Glutamatergic neuron (in vitro differentiated cells): ENCODE results near the gene MAP3K5. TPM values are rescaled to one million over a fixed set of nuclear protein-coding genes. Genes with fewer than 3 reads are reported as not detected.

Source experiments
- DNase-seq: peaks from one replicate; pipeline ENCODE4 v3.0.0; 2022
- H3K27ac Mint-ChIP-seq: one replicate; pipeline ENCODE4 v1.8.0; 2020; ENCODE audit warnings: mild to moderate bottlenecking, mixed read lengths, inconsistent platforms; ENCODE audit not compliant: unreplicated experiment
- H3K27me3 Mint-ChIP-seq: one replicate; pipeline ENCODE4 v1.8.0; 2020; ENCODE audit warnings: mild to moderate bottlenecking, moderate library complexity, mixed read lengths, inconsistent platforms; ENCODE audit not compliant: unreplicated experiment
- H3K36me3 Mint-ChIP-seq: one replicate; pipeline ENCODE4 v1.8.0; 2020; ENCODE audit warnings: mild to moderate bottlenecking, mixed read lengths, inconsistent platforms; ENCODE audit not compliant: unreplicated experiment
- H3K4me1 Mint-ChIP-seq: one replicate; pipeline ENCODE4 v1.8.0; 2020; ENCODE audit warnings: mild to moderate bottlenecking, low read depth, mixed read lengths, inconsistent platforms; ENCODE audit not compliant: unreplicated experiment
- H3K4me3 Mint-ChIP-seq: one replicate; pipeline ENCODE4 v1.8.0; 2020; ENCODE audit warnings: mild to moderate bottlenecking, mixed read lengths, inconsistent platforms; ENCODE audit not compliant: unreplicated experiment
- H3K9me3 Mint-ChIP-seq: one replicate; pipeline ENCODE4 v1.8.0; 2020; ENCODE audit warnings: mild to moderate bottlenecking, moderate library complexity, mixed read lengths, inconsistent platforms; ENCODE audit not compliant: unreplicated experiment
- total RNA-seq: library from RNA; stranded (reverse); fragmentation: NEBNext Ultra II Directional; extraction: Animal tissue kit (Norgen Biotek cat#: 25700); gene quantifications from one replicate; pipeline ENCODE4 v1.2.1, GENCODE V29; 2021; ENCODE audit not compliant: unreplicated experiment
- TF ChIP-seq, protein P1 (sequence below): fragments of 200-600 bp; sonication (generic); IDR thresholded peaks from one replicate; pipeline ENCODE4 v1.5.0; 2021; ENCODE audit not compliant: partially characterized antibody, unreplicated experiment

Gene MAP3K5
- total RNA-seq, 1 donor from 2014 or later: 0.66 TPM

DNA sequence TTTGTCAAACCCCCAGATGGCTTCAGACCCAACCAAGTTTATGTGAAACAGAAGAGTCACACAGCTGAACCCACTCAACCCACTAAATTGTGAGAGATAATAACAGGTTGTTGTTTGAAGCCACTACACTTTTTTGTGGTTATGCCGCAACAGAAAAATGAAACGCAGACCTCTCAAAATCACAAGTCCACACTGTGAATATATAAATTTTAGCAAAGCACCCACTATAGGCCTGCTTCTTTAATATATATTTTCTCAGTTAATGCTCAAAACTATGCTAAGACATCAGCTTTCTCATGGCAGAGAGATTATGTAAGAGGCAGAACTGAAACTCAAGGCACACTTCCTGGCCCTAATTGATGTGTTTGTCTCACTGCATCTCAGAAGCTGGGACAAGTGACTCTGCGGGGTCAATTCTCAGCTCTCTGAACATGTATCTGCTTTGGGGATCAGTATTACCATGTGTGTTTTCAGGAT, 27.7 kb downstream of the MAP3K5 start:
- H3K4me1 Mint-ChIP-seq: peaks cover 16% of the 10 kb centered on the region
- H3K9me3 Mint-ChIP-seq: peaks cover 1% of the 10 kb centered on the region
- H3K27ac Mint-ChIP-seq: no peak overlapping the region
- TF ChIP-seq, protein P1, sequence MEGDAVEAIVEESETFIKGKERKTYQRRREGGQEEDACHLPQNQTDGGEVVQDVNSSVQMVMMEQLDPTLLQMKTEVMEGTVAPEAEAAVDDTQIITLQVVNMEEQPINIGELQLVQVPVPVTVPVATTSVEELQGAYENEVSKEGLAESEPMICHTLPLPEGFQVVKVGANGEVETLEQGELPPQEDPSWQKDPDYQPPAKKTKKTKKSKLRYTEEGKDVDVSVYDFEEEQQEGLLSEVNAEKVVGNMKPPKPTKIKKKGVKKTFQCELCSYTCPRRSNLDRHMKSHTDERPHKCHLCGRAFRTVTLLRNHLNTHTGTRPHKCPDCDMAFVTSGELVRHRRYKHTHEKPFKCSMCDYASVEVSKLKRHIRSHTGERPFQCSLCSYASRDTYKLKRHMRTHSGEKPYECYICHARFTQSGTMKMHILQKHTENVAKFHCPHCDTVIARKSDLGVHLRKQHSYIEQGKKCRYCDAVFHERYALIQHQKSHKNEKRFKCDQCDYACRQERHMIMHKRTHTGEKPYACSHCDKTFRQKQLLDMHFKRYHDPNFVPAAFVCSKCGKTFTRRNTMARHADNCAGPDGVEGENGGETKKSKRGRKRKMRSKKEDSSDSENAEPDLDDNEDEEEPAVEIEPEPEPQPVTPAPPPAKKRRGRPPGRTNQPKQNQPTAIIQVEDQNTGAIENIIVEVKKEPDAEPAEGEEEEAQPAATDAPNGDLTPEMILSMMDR: no peak
- no peak overlapping the region for H3K4me3 Mint-ChIP-seq
- H3K36me3 Mint-ChIP-seq: no peaks in the 10 kb centered on the region
- no peak for DNase-seq
- no peaks in the 10 kb centered on the region for H3K27me3 Mint-ChIP-seq

DNA sequence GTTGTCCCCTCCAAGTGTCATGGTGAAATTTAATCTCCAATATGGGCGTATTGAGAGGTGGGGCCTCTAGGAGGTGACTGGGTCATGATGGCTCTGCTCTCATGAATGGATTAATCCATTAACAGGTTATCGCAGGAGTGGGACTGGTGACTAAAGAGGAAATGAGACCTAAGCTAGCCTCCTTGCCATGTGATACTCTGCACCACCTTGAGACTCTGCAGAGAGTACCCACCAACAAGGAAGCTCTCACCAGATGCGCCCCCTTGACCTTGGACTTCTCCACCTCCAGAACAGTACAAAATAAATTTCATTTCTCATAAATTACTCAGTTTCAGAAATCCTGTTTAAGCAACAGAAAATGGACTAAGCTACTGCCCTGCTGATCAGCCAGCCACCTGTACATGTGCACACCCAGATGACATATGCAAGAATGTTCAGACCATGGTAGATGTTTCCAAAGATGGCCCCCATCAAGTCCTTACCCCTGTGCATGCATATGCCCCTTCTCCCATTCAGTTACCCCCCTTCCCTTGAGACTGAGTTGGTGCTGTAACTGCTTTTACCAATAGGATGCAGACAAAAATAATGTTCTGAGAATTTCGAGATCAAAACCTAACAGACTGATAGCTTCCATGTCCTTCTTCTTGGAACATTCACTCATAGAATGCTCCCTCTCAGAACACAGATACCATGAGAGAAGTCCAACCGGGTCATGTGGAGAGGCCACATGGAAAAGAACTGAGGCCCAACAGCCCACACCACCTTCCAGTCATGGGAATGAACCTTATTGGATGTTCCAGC, 28.4 kb downstream of the MAP3K5 start:
- Mint-ChIP-seq H3K4me3 (no peak overlapping the region), H3K27ac (no peak overlapping the region), H3K4me1 (peaks cover 16% of the 10 kb centered on the region), H3K9me3 (peaks cover 1% of the 10 kb centered on the region), H3K36me3 (no peaks in the 10 kb centered on the region), H3K27me3 (no peaks in the 10 kb centered on the region)
- DNase-seq: no peak
- TF ChIP-seq, protein P1: no peak

DNA sequence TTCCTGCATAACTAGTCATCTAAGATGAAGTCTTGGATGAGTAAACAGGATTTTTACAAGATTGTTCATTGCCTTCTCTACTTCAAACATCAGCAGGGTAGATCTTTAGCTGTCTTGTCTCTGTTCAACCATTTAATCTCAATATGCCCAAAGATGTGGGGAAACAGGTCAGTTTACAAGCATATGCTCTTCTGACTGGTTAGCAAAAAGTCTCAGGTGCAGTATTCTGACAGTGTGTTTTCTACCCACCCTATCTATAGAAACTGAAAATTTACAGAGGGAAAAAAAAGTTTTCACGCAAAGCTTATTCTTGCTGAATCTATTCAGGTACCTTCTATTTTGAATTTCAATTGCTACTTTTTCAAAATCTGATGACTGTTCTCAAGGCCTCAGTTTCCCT, 29.0 kb downstream of the MAP3K5 start:
- peaks cover 1% of the 10 kb centered on the region for H3K9me3 Mint-ChIP-seq
- TF ChIP-seq, protein P1: no peak
- no peak for DNase-seq

DNA sequence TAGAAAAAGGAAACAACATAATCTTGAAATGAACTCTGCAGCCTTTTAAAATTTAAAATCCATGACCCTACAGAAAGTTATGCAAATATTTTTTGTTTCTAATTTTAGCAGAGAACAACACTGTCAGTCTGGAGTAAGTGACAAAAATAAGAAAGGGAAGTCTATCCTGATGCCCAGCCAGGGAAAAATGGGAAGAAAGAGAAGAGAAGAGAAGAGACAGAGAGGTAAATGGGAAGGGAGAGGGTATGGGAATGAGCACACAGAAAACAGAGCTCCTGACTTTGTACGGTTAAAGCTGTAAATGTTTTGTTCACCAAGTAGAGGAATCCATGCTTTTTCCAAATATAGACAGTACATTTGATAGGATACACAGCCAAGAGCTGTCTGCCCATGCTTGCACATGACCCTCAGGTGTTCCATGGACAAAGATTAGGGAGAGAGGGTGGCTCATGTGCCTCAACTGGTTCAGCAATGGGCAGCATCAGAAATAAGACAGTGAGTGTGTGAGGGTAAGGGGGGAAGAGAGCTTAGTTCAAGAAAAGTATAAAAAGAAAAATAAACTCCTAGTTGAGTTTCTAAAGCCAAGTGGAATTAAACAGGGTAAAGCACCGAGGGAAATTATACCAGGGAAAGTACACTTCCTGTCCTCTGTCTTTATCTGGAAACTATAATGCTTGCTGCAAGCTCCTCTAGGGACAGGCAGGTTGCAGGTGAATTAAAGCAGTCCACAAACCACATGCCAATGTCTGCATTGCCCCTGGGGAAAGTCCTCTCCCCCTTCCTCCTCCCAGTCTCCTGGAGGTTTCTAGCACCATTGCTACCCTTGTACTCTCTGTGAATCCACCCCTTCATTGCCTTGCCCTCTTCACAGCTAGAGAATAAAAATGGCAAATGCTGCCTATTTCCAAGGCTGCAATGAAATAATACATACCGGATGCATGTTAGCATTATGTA, 30.0 kb downstream of the MAP3K5 start:
- H3K27ac Mint-ChIP-seq: no peak overlapping the region
- no peak for DNase-seq
- TF ChIP-seq, protein P1: no peak
- peaks cover 16% of the 10 kb centered on the region for H3K4me1 Mint-ChIP-seq
- H3K4me3 Mint-ChIP-seq: no peak overlapping the region
- H3K27me3 Mint-ChIP-seq: no peaks in the 10 kb centered on the region
- peaks cover 1% of the 10 kb centered on the region for H3K9me3 Mint-ChIP-seq
- no peaks in the 10 kb centered on the region for H3K36me3 Mint-ChIP-seq

More for the DNA sequence above, 29.0 kb downstream of the MAP3K5 start:
- Mint-ChIP-seq H3K4me1 (peaks cover 16% of the 10 kb centered on the region), H3K27me3 (no peaks in the 10 kb centered on the region), H3K4me3 (no peak overlapping the region), H3K36me3 (no peaks in the 10 kb centered on the region), H3K27ac (no peak overlapping the region)
